Erythroblast (primary cell): ENCODE data around the gene CRACDL.

Experiments used
- GATA1 ChIP-seq: IDR thresholded peaks from 2 replicates; pipeline ENCODE4 v1.6.1; 2011; ENCODE audit warnings: low read depth, mild to moderate bottlenecking, control low read depth, low read length, moderate library complexity
- POLR2A ChIP-seq: IDR thresholded peaks from 2 replicates; pipeline ENCODE4 v1.6.1; 2011; ENCODE audit warnings: mild to moderate bottlenecking, low read length

DNA sequence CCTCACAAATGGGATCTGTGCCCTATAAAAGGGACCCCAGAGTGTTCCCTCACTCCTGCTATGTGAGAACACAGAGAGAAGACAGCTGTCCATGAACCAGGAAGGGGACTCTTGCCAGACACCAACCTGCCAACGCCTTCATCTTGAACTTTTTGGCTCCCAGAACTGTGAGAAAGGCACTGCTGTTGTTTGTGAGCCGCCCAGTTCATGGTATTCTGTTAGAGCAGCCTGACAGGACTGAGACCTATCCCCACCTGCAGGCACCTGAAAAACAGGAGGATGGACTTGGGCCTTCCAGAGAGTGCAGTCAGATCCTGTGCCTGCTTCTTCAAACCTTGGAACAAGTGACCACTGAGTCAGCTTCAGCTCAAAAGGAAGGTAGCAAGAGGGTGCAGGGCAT, 51.4 kb downstream of the CRACDL start:
- TF ChIP-seq POLR2A (no peak), GATA1 (no peak)
